H7 (cell line): Measurements from ENCODE around the gene ABCB7. TPM values are rescaled to one million over a fixed set of nuclear protein-coding genes. Genes with fewer than 3 reads are reported as not detected.
"Not testable (repeated sequence)": the region's sequence is repeated elsewhere in the genome, so short reads cannot be mapped to it uniquely, and the experiment has no call there.

Experiments used
- DNase-seq: peaks from one replicate; pipeline ENCODE4 v3.0.0; 2012
- H3K27me3 ChIP-seq: 2 replicates; pipeline ENCODE4 v1.6.0; 2011; ENCODE audit warnings: mild to moderate bottlenecking, low read length; ENCODE audit not compliant: control insufficient read depth, insufficient read depth
- H3K36me3 ChIP-seq: replicated peaks from 2 replicates; pipeline ENCODE4 v1.5.1; 2011; ENCODE audit warnings: low read length; ENCODE audit not compliant: control insufficient read depth, insufficient read depth
- H3K4me3 ChIP-seq: 2 replicates; pipeline ENCODE4 v1.5.1; 2011; ENCODE audit warnings: low read depth, mild to moderate bottlenecking, control low read depth, low read length, moderate library complexity; ENCODE audit not compliant: insufficient read depth
- total RNA-seq: library from RNA; depleted of rRNA; stranded (reverse); fragments of >200 nt; shearing (Covaris generic); gene quantifications from 2 replicates; pipeline ENCODE4 v1.2.3, GENCODE V29; 2014; rRNA removed

Gene ABCB7
- 30.6 and 45.2 TPM in 2 replicates for total RNA-seq

- Histone ChIP-seq H3K27me3 (no peaks in the 10 kb centered on the region), H3K4me3 (peak within 1 kb of the TSS; percentile 47), H3K36me3 (no peaks in the 10 kb centered on the region)
- DNase-seq = peak; percentile 50
Measured at GRCh38 chrX:75155827-75156525, at the start of gene ABCB7. Gene ABCB7 (minus strand): TSS chrX:75156283. CDS start chrX:75156272, 11 bp downstream.

GRCh38 chrX:75188415-75189206 lies 32.5 kb upstream of the ABCB7 start:
- H3K27me3 ChIP-seq, H3K36me3 ChIP-seq, DNase-seq: not testable (repeated sequence)
- H3K4me3 ChIP-seq = peak overlapping the region; percentile 16

GRCh38 chrX:75181721-75182120 lies 25.6 kb upstream of the ABCB7 start:
- DNase-seq = no peak
- no peaks in the 10 kb centered on the region for H3K27me3 ChIP-seq

GRCh38 chrX:75179536-75180293 lies 23.6 kb upstream of the ABCB7 start:
- H3K36me3 ChIP-seq, H3K4me3 ChIP-seq, DNase-seq, H3K27me3 ChIP-seq: not testable (repeated sequence)

More at GRCh38 chrX:75181721-75182120, 25.6 kb upstream of the ABCB7 start:
- Histone ChIP-seq H3K36me3 (no peaks in the 10 kb centered on the region), H3K4me3 (no peak overlapping the region)

GRCh38 chrX:75172257-75172890 lies 16.3 kb upstream of the ABCB7 start:
- not testable (repeated sequence) for H3K4me3 ChIP-seq, H3K27me3 ChIP-seq, H3K36me3 ChIP-seq, DNase-seq

- H3K27me3 ChIP-seq = no peaks in the 10 kb centered on the region
- no peak for DNase-seq
- no peak overlapping the region for H3K4me3 ChIP-seq
- no peaks in the 10 kb centered on the region for H3K36me3 ChIP-seq
Measured at GRCh38 chrX:75158054-75158453, 2.0 kb upstream of the ABCB7 start.

- Histone ChIP-seq H3K36me3 (no peaks in the 10 kb centered on the region), H3K4me3 (peak overlapping the region; percentile 47), H3K27me3 (no peaks in the 10 kb centered on the region)
- DNase-seq = no peak
Measured at GRCh38 chrX:75156531-75156945, 455 bp upstream of the ABCB7 start.

GRCh38 chrX:75155447-75155826 lies 646 bp downstream of the ABCB7 start:
- H3K4me3 ChIP-seq = peak overlapping the region; percentile 47
- H3K36me3 ChIP-seq = no peaks in the 10 kb centered on the region
- DNase-seq = no peak
- H3K27me3 ChIP-seq = no peaks in the 10 kb centered on the region

- no peaks in the 10 kb centered on the region for H3K36me3 ChIP-seq
- no peak overlapping the region for H3K4me3 ChIP-seq
- DNase-seq = no peak
- H3K27me3 ChIP-seq = no peaks in the 10 kb centered on the region
Measured at GRCh38 chrX:75154871-75155270, 1.2 kb downstream of the ABCB7 start.

- Histone ChIP-seq H3K27me3 (no peaks in the 10 kb centered on the region), H3K4me3 (no peak overlapping the region), H3K36me3 (no peaks in the 10 kb centered on the region)
- no peak for DNase-seq
Measured at GRCh38 chrX:75151827-75152592, 4.1 kb downstream of the ABCB7 start.

- Histone ChIP-seq H3K27me3 (no peaks in the 10 kb centered on the region), H3K36me3 (no peaks in the 10 kb centered on the region), H3K4me3 (no peak overlapping the region)
- no peak for DNase-seq
Measured at GRCh38 chrX:75149654-75150053, 6.4 kb downstream of the ABCB7 start.

GRCh38 chrX:75132672-75133071 lies 23.4 kb downstream of the ABCB7 start:
- no peak for DNase-seq
- H3K27me3 ChIP-seq = no peaks in the 10 kb centered on the region

GRCh38 chrX:75131973-75132627 lies 24.0 kb downstream of the ABCB7 start:
- DNase-seq = no peak
- no peak overlapping the region for H3K4me3 ChIP-seq
- H3K27me3 ChIP-seq = no peaks in the 10 kb centered on the region
- no peaks in the 10 kb centered on the region for H3K36me3 ChIP-seq

More at GRCh38 chrX:75132672-75133071, 23.4 kb downstream of the ABCB7 start:
- Histone ChIP-seq H3K4me3 (no peak overlapping the region), H3K36me3 (no peaks in the 10 kb centered on the region)
